Caco-2 (cell line): ENCODE data around the gene VAMP8. TPM values are rescaled to one million over a fixed set of nuclear protein-coding genes. Genes with fewer than 3 reads are reported as not detected.
A peak's percentile ranks its signal among the peaks of the same experiment; 100 is the strongest.

Experiments used
- BruUV-seq: library from RNA; stranded (reverse); fragments of 400-500 nt; replicated peaks from 2 replicates; lab custom pipeline; 2021; lab: Mats Ljungman, UMichigan
- CTCF ChIA-PET: fragments of 300-600 bp; sonication (Branson Sonifier 250); formaldehyde crosslinking; loops from one replicate; lab custom pipeline; 2022; ENCODE audit warnings: antibody characterized with exemption; lab: Charles Lee
- POLR2A ChIA-PET: fragments of 300-600 bp; sonication (Branson Sonifier 250); formaldehyde crosslinking; loops from one replicate; lab custom pipeline; 2022; ENCODE audit warnings: antibody characterized with exemption; lab: Charles Lee
- DNase-seq, 2 experiments: peaks; one replicate each; pipeline versions ENCODE4 v3.0.0 to v3.0.0-alpha.2; 2020 to 2022
- H3K27me3 ChIP-seq: replicated peaks from 2 replicates; pipeline ENCODE4 v1.6.0; 2011; ENCODE audit warnings: low read length; ENCODE audit not compliant: control insufficient read depth, insufficient read depth
- H3K36me3 ChIP-seq: 2 replicates; pipeline ENCODE4 v1.5.1; 2011; ENCODE audit warnings: low read length; ENCODE audit not compliant: control insufficient read depth, insufficient read depth
- H3K4me1 ChIP-seq: fragments of 250-450 bp; sonication (Bioruptor Pico); 2 replicates; pipeline ENCODE4 v1.5.1; 2020; ENCODE audit warnings: mild to moderate bottlenecking
- H3K4me3 ChIP-seq: 2 replicates; pipeline ENCODE4 v1.5.1; 2011; ENCODE audit warnings: low read depth, mild to moderate bottlenecking, control low read depth, low read length
- H3K9me3 ChIP-seq: fragments of 250-450 bp; sonication (Bioruptor Pico); 2 replicates; pipeline ENCODE4 v1.5.1; 2020; ENCODE audit warnings: mild to moderate bottlenecking, moderate library complexity
- H3K27ac Mint-ChIP-seq: one replicate; pipeline ENCODE4 v1.8.0; 2022; ENCODE audit warnings: mixed read lengths; ENCODE audit not compliant: unreplicated experiment
- H3K27me3 Mint-ChIP-seq: one replicate; pipeline ENCODE4 v1.8.0; 2022; ENCODE audit warnings: mixed read lengths; ENCODE audit not compliant: insufficient read depth, unreplicated experiment
- H3K36me3 Mint-ChIP-seq: one replicate; pipeline ENCODE4 v1.8.0; 2022; ENCODE audit warnings: mild to moderate bottlenecking, mixed read lengths; ENCODE audit not compliant: insufficient read depth, unreplicated experiment
- H3K4me1 Mint-ChIP-seq: one replicate; pipeline ENCODE4 v1.8.0; 2022; ENCODE audit warnings: low read depth, mixed read lengths; ENCODE audit not compliant: unreplicated experiment
- H3K4me3 Mint-ChIP-seq: one replicate; pipeline ENCODE4 v1.8.0; 2022; ENCODE audit warnings: mild to moderate bottlenecking, moderate library complexity, mixed read lengths; ENCODE audit not compliant: unreplicated experiment
- H3K9me3 Mint-ChIP-seq: one replicate; pipeline ENCODE4 v1.8.0; 2022; ENCODE audit warnings: mixed read lengths; ENCODE audit not compliant: unreplicated experiment
- CTCF ChIP-seq, 2 experiments: fragments of 200-600 bp in 1 of 2; IDR thresholded peaks; 1 replicate in 1 of 2; 2 replicates in 1 of 2; pipeline versions ENCODE4 v1.5.1 to v1.8.0; 2011 to 2022; ENCODE audit warnings: antibody characterized with exemption in 1 of 2, control low read depth in 1 of 2, inconsistent platforms in 1 of 2, low read depth in 1 of 2, low read length in 1 of 2, mild to moderate bottlenecking in 1 of 2, moderate library complexity in 1 of 2; ENCODE audit not compliant: insufficient read depth in 1 of 2, severe bottlenecking in 1 of 2, unreplicated experiment in 1 of 2
- intact Hi-C: fragments of 100-400 bp; cut with micrococcal nuclease; formaldehyde crosslinking; loops from one replicate; pipeline ENCODE4 v1.10.0; 2022; ENCODE audit not compliant: unreplicated experiment
- total RNA-seq: library from RNA; stranded (reverse); gene quantifications from 2 replicates; pipeline ENCODE4 v1.2.3, GENCODE V29; 2022

The VAMP8 gene
- total RNA-seq, 1 experiment from 2014 or later = 85.5 TPM

GRCh38 chr2:85550486-85550885 is 26.9 kb upstream of the VAMP8 start:
- peaks cover 93% of the 10 kb centered on the region for H3K36me3 Mint-ChIP-seq
- CTCF ChIA-PET = interaction anchor here (2.9 to 4.5 kb wide), 2 partner anchors 11 to 130 kb away, joined by 32 to 67 read pairs; partner anchors contain the start of genes MAT2A and SH2D6
- H3K27me3 ChIP-seq = no peaks in the 10 kb centered on the region
- intact Hi-C loops = loop anchor here (5.0 kb wide), 1 partner anchor 483 kb away; no protein-coding TSS in a partner anchor
- no peak for DNase-seq
- TF ChIP-seq CTCF (IDR thresholded peaks at IDR 0.05; ENCODE audit: insufficient read depth in 1 of 2, low read depth in 1 of 2, low read length in 1 of 2, severe bottlenecking in 1 of 2, unreplicated experiment in 1 of 2) = no peak
- no peak overlapping the region for H3K4me3 Mint-ChIP-seq
- no peaks in the 10 kb centered on the region for H3K9me3 ChIP-seq
- H3K4me1 Mint-ChIP-seq = no peaks in the 10 kb centered on the region
- no TSS peak for BruUV-seq
- H3K4me3 ChIP-seq = no peak overlapping the region
- no peak overlapping the region for H3K27ac Mint-ChIP-seq
- H3K9me3 Mint-ChIP-seq = no peaks in the 10 kb centered on the region
- POLR2A ChIA-PET = interaction anchor here (1.4 to 3.6 kb wide), 2 partner anchors 11 to 129 kb away, joined by 4 to 32 read pairs; partner anchors contain the start of gene MAT2A
- H3K36me3 ChIP-seq = peaks cover 7% of the 10 kb centered on the region; the same call in 1 of the 2 replicates
- H3K4me1 ChIP-seq = no peaks in the 10 kb centered on the region
- H3K27me3 Mint-ChIP-seq = no peaks in the 10 kb centered on the region

- DNase-seq = peak; percentile 81 to 89
- Histone ChIP-seq H3K4me3 (no peak overlapping the region), H3K36me3 (peaks cover 7% of the 10 kb centered on the region; the same call in 1 of the 2 replicates), H3K9me3 (no peaks in the 10 kb centered on the region), H3K27me3 (no peaks in the 10 kb centered on the region), H3K4me1 (no peaks in the 10 kb centered on the region)
- CTCF ChIA-PET = interaction anchor here (0.6 to 4.5 kb wide), 26 partner anchors 8 to 419 kb away, joined by 3 to 67 read pairs (median 3); partner anchors contain the start of genes C2orf68, GGCX, MAT2A and RNF181
- H3K27me3 Mint-ChIP-seq = no peaks in the 10 kb centered on the region
- intact Hi-C loops = loop anchor here (1.0 to 5.0 kb wide), 4 partner anchors 132 to 485 kb away; partner anchors contain the start of genes ELMOD3 and RETSAT
- peak; percentile 93 for TF ChIP-seq CTCF (IDR thresholded peaks at IDR 0.05; ENCODE audit: insufficient read depth in 1 of 2, low read depth in 1 of 2, low read length in 1 of 2, severe bottlenecking in 1 of 2, unreplicated experiment in 1 of 2)
- no TSS peak for BruUV-seq
- POLR2A ChIA-PET = interaction anchor here (0.5 to 3.6 kb wide), 8 partner anchors 10 to 152 kb away, joined by 3 to 32 read pairs (median 6); partner anchors contain the start of genes GGCX, MAT2A and VAMP8
- H3K4me1 Mint-ChIP-seq = no peaks in the 10 kb centered on the region
- H3K4me3 Mint-ChIP-seq = no peak overlapping the region
- H3K36me3 Mint-ChIP-seq = peaks cover 92% of the 10 kb centered on the region
- no peak overlapping the region for H3K27ac Mint-ChIP-seq
- no peaks in the 10 kb centered on the region for H3K9me3 Mint-ChIP-seq
These were observed 25.4 kb upstream of the VAMP8 start for GRCh38 chr2:85551698-85552678.

GRCh38 chr2:85553184-85553583 is 24.2 kb upstream of the VAMP8 start:
- no peak for DNase-seq
- POLR2A ChIA-PET = no interaction called here
- intact Hi-C loops = loop anchor here (5.0 kb wide), 1 partner anchor 486 kb away; no protein-coding TSS in a partner anchor
- Histone ChIP-seq H3K4me1 (peaks cover 6% of the 10 kb centered on the region), H3K9me3 (no peaks in the 10 kb centered on the region), H3K4me3 (no peak overlapping the region), H3K27me3 (no peaks in the 10 kb centered on the region), H3K36me3 (peaks cover 7% of the 10 kb centered on the region; the same call in 1 of the 2 replicates)
- no peak overlapping the region for H3K27ac Mint-ChIP-seq
- BruUV-seq = no TSS peak
- peaks cover 86% of the 10 kb centered on the region for H3K36me3 Mint-ChIP-seq
- H3K4me1 Mint-ChIP-seq = peaks cover 7% of the 10 kb centered on the region
- CTCF ChIA-PET = interaction anchor here (1.0 to 4.5 kb wide), 2 partner anchors 133 to 259 kb away, joined by 4 to 67 read pairs; partner anchors contain the start of gene SH2D6
- no peak for TF ChIP-seq CTCF (IDR thresholded peaks at IDR 0.05; ENCODE audit: insufficient read depth in 1 of 2, low read depth in 1 of 2, low read length in 1 of 2, severe bottlenecking in 1 of 2, unreplicated experiment in 1 of 2)
- H3K4me3 Mint-ChIP-seq = no peak overlapping the region
- no peaks in the 10 kb centered on the region for H3K9me3 Mint-ChIP-seq
- H3K27me3 Mint-ChIP-seq = no peaks in the 10 kb centered on the region
